Measurements from ENCODE around the gene TM7SF3.

The TM7SF3 gene

DNA sequence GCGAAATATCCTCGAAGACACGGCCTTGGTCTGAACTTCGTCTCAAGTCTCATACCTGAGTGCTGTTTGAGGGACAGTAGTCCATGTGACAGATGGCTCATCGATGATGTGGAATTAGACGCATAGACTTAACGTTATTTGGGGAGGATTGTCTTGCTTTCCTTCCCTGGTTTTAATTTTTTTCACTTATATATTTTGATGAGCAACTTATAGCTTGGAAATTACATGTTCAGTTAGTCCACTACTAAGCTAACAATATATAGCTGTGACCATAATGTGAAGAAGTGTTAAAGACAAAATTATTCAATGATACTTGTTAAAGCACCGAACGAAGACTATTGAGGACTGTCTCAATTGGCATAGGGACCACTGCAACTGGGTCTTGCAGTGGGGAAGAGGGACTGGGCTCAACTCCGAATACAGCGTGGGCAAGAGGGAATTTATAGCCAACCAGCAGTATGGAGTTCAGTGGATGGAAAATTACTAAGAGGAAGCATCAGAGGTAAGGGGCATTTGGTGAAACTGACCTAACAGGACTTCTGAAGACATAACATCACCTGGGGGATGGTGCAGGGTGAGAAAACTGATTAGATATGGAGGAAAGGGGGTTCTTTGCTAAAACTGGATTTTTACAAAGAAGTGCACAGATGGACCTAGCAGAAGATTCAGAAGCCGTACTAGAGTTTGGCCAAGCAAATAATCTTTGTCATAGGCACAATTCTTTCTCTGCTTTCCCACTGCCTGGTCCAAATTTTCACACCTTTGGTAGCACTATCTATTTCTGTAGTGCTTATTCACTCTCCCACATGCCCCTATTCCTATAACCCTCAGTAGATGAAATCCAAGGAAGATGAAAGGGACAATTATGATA, 910 bp upstream of the TM7SF3 start:
- no peak for DNase-seq

DNA sequence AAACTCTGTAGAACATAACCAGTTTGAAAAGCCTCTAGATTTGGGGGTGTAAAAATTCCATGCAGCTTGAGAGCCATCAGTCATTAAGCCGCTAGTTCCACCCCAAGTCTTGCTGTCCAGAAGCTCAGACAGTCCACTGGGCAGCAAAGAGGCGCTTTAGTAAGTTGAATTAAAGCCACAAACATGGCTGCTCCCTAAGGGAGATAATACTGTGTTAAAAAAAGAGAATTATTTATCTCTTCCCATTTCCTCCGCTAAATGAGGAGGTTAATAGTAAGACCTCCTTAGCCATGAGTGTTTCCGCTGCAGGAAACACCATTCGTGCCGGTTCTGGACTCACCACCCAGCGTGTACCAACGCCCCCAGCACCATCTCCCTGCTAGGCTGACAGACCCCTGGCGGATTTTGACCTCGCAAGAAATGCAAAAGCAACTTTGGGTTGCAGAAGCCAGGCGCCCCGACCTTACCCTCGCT, 536 bp downstream of the TM7SF3 start:
- no peak for DNase-seq

DNA sequence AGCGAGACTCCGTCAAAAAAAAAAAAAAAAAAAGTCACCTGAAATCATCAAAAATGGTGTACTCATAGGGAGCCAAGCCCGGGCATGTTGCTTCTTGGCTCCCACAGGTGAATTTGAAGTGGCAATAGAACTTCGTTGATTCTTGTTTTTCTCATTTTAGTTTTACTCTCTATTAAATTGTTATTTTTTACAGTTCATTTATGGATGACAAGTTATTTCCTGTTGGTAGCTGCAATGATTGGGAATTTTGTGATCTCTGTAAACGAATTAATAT, 1.3 kb downstream of the TM7SF3 start:
- no peak for DNase-seq

DNA sequence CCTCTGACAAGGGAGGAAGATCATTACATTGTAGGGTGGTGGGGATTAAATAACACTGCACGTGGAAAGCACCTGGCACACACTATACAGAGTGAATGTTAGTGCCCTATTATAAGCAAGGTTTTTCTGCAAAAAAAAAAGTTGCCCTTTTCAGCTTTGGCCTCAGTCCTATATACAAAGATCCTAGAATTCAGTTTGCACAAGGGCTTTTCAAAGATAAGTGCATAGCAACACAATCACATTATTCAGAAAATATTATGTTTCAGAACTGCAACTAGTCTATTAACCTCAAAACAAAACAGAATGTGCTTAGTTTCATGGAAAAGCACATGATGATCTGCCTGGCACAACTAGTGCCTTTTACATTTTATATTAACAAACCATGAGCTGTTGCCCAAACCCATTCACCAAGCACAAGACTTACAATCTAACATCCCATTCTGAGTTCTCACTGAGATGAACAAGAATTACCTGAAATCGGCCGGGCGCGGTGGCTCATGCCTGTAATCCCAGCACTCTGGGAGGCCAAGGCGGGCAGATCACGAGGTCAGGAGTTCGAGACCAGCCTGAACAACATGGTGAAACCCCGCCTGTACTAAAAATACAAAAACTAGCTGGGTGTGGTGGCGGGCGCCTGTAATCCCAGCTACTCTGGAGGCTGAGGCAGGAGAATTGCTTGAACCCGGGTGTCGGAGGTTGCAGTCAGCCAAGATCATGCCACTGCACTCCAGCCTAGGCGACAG, 1.8 kb downstream of the TM7SF3 start:
- no peak for DNase-seq

DNA sequence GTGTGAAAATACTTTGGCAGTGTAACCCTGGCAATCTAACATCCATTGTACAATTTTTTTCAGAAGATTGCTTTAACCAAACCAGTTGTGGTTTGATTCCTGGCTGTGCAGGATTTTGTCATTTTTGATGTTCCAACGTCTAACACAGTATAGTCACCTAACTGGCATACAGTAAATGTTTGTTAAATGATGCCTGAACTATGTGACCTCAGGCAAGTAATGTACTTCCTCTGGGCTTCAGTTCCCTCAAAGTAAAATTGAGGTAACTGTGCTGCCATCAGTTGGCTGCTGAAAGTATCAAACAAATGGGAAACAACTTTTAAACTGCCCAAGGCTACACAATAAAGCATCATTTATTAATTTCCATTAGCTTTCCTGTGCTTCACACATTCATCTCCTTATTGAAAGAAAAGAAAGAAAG, 4.3 kb downstream of the TM7SF3 start:
- no peak for DNase-seq

DNA sequence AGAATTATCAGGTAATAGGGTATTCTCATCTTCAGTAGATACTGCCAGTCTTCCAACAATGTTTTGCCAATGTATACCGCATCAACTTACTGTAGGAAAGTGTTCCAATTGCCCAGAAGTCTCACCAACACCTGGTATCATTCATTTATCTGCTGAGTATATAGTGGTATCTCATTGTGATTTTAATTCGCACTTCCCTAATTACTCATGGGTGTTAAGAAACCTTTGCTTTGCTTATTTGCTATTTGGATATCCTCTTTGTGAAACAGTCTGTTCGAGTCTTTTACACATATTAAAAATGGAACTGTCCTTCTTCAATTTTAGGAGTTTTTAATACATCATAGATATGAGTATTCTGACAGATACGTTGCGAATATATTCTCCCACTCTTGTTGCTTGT, 6.1 kb downstream of the TM7SF3 start:
- DNase-seq: no peak

DNA sequence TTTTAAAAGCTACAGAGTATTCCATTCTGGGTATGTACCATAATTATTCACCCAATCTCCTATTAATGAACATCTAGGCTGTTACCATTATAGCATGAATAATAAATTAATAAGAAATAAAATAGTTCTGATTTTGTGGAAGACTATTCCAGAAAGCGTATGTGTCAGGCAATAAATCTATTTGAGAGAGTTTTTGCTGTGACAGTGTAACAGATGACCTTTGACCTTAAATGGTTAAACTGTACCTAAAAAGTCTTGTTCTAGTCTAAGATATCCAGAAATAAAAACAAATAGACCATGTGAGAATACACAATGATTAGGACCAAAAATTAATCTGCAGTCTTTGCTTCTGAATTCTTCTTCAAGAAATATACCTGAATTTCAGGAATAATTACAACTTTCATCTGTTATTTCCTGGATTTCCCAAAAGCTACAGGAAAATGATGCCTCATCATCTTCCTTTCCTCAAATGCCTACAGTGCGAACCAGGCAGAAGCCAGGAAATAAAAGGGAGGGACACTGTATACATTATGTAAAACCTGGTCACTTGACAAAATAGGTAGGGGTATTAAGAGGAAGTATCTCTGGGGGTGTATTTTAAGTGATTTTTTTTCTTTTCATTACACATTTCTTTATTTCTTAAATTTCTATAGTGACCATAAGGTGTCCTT, 7.3 kb downstream of the TM7SF3 start:
- no peak for DNase-seq

DNA sequence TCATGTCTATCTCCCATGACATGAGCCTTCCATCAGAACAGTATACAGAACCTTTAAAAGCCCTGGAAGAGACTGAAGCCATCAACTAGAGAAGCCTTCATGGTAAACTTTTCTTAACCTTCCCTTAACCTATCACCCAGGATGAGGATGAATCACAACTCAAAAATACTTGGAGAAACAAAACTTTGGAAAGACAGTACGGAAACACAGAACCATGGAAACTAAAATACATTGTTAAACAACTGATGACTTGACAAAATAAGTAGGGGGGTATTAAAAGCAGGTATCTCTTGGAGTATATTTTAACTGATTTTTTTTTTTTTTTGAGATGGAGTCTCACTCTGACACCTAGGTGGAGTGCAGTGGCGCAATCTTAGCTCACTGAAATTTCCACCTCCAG, 8.7 kb downstream of the TM7SF3 start:
- DNase-seq: no peak

DNA sequence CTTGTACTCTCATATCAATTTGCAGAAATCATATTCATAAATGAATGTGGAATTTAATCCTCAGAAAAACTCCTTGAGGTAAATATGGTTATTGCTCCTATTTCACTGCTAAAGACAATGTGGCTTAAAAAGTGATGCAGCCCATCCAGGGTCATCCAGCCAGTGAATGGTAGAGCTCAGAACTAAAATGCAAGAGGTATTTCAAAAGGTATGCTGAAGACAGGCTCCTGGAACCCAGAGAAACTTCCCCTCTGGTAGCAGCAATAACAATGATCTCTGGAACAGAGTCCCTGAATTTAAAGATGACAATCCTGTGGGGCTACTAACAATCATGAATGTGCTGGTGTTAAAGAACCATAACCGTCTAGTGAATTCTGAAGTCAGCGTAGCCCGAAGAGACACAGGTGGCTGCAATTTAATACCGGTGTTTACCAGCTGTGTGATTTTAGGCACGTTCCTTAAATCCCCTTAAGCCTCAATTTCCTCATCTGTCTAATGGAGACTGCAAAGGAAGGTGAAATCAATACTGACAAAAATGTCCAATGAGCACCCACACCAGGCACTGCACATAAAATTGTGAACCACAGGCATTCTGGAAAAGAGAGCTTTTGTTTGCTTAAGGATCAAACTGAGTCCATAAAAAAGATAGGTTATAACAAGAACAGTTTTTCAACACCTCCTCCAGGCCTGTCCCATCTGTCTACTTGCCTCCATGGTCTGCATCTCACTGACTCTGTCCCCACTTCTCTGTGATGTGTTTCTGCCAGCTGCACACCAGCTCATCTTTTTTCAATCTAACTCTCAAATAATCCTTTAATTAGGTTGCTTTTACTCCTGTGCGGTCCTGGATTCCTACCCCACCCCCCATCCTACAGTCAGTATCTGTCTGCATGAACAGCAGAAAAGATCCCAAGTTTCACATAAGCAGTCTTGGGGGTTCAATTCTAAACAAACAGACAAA, 10.5 kb downstream of the TM7SF3 start:
- DNase-seq: no peak

DNA sequence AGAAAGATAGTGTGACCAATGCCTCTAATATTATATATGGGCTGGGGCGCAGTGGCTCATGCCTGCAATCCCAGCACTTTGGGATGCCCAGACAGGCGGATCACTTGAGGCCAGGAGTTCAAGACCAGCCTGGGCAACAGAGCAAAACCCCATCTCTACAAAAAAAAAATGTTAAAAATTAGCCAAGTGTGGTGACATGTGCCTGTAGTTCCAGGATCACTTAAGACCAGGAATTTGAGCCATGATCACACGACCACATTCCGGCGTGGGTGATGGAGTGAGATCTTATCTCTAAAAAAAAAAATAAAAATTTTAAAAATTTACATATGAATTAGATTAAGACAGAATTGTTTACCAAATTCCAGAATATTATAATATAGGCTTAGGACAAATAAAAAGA, 12.0 kb downstream of the TM7SF3 start:
- DNase-seq: no peak

DNA sequence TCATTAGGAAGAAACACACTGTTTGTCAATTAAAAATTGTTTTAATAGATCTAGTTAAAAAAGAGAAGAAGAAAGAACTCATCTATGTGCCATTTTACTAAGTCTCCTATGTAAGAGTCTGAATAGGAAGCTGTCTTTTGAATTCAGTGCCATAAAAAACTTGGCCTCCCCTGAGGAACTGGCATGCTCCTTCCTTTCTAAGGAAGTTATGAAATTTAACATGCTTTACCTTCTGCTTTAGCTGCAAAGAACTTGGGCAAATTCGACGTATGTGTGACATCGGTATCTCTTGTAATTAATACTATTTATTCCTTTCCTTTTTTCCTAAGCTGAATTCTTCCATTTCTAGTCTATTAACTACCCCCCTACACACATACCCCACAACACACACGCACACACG, 12.5 kb downstream of the TM7SF3 start:
- DNase-seq: no peak

DNA sequence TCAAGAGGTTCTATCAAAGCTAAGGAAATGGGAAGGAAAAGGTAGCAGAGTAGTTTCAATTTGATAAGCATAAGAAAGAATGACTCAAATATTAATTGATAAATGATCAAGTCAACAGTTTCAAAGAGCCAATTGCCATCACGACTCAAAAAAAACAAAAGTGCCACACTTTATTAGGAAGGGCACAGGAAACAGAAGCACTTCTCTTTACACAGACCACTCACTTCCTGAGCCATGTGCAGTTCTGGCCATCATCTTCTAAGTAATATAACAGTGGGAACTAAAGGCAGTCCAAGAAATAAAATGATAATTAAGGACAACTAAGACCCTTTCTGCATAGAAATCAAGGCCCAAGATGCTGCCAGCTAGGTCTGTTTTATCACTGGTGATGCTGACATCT, 13.2 kb downstream of the TM7SF3 start:
- DNase-seq: no peak

DNA sequence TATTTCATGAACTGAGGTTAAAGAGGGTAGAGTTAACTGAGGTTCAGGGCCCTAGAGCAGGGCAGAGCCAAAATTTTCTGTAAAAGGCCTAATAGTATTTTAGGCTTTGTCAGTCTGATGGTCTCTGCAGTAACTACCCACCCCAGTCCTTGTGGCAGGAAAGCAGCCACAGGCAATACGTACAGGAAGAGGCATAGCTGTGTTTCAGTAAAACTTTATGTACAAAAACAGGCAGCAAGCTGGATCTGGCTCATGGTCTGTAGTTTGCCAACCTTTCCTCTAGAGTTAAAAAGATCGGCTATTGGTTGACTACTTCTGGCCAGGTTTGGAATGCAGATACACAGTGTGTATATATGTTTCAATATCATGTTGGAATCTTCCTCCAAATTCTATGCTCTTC, 17.2 kb downstream of the TM7SF3 start:
- DNase-seq: no peak

DNA sequence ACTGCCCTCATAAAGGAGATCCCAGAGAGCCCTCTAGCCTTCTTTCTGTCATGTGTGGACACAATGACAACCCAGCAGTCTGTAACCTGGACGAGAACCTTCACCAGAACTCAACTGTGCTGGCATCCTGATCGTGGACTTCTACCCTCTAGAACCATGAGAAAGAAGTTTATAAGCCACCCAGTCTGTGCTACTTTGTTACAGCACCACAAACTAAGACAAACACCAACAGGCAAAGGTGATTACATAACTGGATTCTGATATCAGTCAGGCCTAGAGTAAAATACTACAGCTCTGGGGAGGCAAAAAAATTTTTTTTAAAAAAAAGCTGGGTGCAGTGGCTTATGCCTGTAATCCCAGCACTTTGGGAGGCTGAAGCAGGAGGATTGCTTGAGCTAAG, 18.5 kb downstream of the TM7SF3 start:
- DNase-seq: no peak

DNA sequence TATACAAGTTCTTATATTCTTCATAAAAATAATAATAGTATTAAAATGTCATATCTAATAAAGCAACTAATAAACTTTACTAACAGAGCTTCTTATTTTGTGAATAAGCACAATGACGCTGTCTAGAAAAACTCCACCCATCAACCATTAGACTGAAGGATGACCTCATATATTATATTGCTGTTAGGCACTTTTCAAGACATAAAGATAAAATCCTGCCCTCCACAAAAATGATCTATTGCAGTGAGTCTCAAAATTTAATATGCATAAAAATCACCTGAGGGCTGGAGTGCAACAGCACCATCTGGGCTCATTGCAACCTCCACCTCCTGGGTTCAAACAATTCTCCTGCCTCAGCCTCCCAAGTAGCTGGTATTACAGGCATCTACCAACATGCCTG, 20.1 kb downstream of the TM7SF3 start:
- no peak for DNase-seq

DNA sequence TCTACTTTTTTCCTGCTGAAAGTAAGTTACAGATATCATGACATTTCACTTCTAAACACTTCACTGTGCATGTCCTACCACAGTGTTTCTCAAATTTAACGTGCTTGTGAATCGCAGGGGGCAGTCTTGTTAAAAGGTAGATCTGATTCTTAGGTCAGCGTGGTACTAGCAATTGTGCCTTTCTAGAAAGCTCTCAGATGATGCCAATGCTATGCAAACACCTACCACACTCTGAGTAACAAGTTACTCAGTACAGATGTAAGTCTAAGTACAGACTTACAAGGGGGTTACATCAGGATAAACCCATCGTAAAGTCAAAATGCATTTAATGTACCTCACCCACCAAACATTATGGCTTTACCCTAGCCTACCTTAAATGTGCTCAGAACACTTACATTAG, 22.4 kb downstream of the TM7SF3 start:
- no peak for DNase-seq

DNA sequence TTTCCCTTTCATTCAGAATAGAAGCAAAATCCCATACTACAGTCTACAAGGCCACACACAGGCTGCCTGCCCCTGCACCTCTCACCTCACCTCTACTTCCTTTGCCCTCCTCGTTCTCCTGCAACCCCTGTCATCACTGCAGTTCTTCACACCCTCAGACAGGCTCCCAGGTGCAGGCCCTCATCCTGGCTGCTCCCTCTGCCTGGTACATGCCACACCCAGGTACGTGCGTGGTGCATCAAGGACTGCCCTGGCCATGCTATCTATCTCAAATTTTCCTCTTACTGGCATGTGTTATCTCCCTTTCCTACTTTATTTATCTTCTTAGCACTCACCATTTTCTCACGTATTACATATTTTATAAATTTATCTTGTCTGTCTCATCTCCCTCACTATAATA, 24.3 kb downstream of the TM7SF3 start:
- no peak for DNase-seq

DNA sequence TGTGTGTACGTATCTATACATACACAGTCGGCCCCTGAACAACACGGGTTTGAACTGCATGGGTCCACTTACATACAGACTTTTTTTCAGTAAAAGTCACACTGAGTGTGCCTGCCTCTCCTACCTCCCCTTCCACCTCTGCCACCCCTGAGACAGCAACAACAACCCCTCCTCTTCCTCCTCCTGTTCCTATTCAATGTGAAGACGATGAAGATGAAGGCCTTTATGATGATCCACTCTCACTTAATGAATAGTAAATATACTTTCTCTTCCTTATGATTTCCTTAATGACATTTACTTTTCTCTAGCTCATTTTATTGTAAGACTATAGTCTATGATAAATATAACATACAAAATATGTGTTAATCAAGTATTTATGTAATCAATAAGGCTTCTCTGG, 25.5 kb downstream of the TM7SF3 start:
- no peak for DNase-seq

DNA sequence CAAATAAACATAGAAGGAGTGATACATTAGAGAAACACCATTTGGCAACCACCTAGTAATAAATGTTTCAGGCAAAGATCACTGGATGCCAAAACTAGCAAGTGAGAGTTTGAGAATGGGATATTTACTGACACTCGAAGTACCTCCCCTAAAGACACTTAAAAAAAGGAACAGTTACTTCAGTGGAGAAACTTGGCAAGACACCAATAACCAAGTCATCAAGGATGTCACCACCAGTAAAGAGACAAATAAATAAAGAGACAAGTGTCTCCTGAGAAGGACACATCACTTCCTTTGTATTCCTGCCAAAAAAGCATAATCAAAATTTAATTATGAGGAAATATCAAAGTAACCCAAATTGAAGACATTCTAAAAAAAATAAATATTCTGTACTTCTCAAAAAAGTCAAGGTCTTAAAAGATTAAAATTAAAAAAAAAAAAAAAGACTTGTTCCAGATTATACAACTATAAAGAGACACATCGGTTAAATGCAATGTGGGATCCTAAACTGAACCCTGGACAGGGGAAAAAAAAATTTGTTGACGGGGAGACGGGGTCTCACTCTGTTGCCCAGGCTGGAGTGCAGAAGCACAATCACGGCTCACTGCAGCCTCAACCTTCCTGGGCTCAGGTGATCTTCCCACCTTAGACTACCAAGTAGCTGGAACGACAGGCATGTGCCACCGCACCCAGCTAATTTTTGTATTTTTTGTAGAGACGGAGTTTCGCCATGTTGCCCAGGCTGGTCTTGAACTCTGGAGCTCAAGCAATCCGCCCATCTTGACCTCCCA, 26.4 kb downstream of the TM7SF3 start:
- no peak for DNase-seq

DNA sequence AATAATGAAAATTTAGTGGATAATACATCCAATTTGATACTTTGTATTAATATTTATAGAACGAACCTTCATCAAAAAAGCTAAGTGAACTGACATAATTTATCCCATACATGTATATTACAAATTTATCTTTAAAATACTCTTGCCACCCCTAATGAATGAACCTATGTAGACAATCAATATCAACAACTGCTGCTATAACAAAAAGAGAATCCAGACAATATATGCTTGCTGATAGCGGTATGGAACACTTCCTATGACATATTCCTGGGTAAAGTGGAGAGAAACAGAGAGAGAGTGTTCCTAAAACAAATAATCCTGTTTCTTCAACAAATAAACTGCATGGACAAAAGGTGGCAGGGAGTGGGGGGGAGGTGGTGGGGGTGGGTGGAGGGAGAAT, 31.3 kb downstream of the TM7SF3 start:
- no peak for DNase-seq

DNA sequence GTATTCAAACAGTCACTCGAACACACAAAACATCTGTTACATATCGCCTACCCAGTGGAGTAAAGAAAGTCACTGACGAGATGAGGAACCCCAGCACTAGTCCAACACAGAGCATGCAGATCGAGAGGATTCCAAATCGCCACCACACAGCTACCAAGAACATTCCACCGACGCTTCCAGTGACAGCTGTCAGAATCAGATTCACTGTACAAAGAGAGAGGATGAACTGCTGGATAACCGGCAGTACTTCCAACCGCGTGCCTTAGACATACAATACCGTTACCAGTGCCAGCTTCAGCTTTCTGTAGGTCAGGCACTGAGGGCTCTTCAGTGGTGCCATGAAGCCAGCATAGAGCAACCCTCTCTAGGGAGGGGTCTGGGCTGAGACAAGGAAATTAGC, 34.5 kb downstream of the TM7SF3 start:
- DNase-seq: no peak

DNA sequence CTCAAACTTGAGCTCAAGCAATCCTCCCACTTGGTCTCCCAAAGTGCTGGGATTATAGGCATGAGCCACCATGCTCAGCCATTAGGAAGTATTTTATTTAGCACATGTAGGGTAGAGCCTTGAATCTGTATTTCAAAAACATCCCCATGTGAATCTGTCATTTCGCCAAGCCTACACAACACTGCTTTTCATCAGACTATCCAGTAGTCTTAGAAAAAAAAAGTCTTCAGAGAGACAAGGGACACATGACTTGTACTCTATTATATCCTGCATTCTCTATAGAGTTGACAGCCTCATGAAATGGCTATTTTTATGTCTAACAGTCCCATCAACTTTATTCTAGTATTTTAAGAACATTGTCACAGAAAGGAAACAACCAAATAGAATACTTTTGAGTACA, 35.4 kb downstream of the TM7SF3 start:
- no peak for DNase-seq
